Neuronal stem cell (in vitro differentiated cells): ENCODE measurements around the gene PHETA2.
A peak's percentile ranks its signal among the peaks of the same experiment; 100 is the strongest.

ENCODE experiments used
- DNase-seq: peaks from one replicate; pipeline ENCODE4 v3.0.0-alpha.2; 2013; ENCODE audit warnings: low spot score
- H2AFZ ChIP-seq: one replicate; pipeline ENCODE4 v1.6.1; 2013; ENCODE audit warnings: mild to moderate bottlenecking, low read length, inconsistent platforms
- H2AK5ac ChIP-seq: 2 replicates; pipeline ENCODE4 v1.6.1; 2013; ENCODE audit warnings: low read depth, mild to moderate bottlenecking, inconsistent platforms, low read length, moderate library complexity, mixed read lengths
- H2BK120ac ChIP-seq: 2 replicates; pipeline ENCODE4 v1.6.1; 2013; ENCODE audit warnings: low read depth, mild to moderate bottlenecking, inconsistent platforms, low read length, moderate library complexity, mixed read lengths
- H2BK12ac ChIP-seq: one replicate; pipeline ENCODE4 v1.6.1; 2013; ENCODE audit warnings: low read length, inconsistent platforms
- H2BK15ac ChIP-seq: 2 replicates; pipeline ENCODE4 v1.6.1; 2013; ENCODE audit warnings: mild to moderate bottlenecking, low read length, inconsistent platforms, mixed read lengths
- H2BK5ac ChIP-seq: one replicate; pipeline ENCODE4 v1.6.1; 2013; ENCODE audit warnings: inconsistent platforms, mild to moderate bottlenecking, low read length, moderate library complexity
- H3K14ac ChIP-seq: one replicate; pipeline ENCODE4 v1.6.1; 2013; ENCODE audit warnings: low read length, inconsistent platforms
- H3K18ac ChIP-seq: 2 replicates; pipeline ENCODE4 v1.6.1; 2013; ENCODE audit warnings: low read length, inconsistent platforms
- H3K23ac ChIP-seq: 2 replicates; pipeline ENCODE4 v1.6.1; 2013; ENCODE audit warnings: low read depth, mild to moderate bottlenecking, mixed read lengths, low read length, inconsistent platforms; ENCODE audit not compliant: poor library complexity
- H3K27ac ChIP-seq: replicated peaks from 3 replicates; pipeline ENCODE4 v1.5.1; 2013; ENCODE audit warnings: low read length, inconsistent platforms
- H3K27me3 ChIP-seq, 3 experiments: 2 replicates each; pipeline ENCODE4 v1.6.1; 2013; ENCODE audit warnings: low read length in 3 of 3, mild to moderate bottlenecking in 2 of 3, inconsistent platforms in 1 of 3, low read depth in 1 of 3, mixed read lengths in 1 of 3, moderate library complexity in 1 of 3; ENCODE audit not compliant: control insufficient read depth in 3 of 3, insufficient read depth in 3 of 3
- H3K36me3 ChIP-seq, 2 donors: replicated peaks in 1 of 2; 2 replicates each; pipeline ENCODE4 v1.6.1; 2013; ENCODE audit warnings: low read length in 2 of 2; ENCODE audit not compliant: control insufficient read depth in 2 of 2, insufficient read depth in 2 of 2
- H3K4ac ChIP-seq: 2 replicates; pipeline ENCODE4 v1.6.1; 2013; ENCODE audit warnings: inconsistent platforms, mild to moderate bottlenecking, low read length, moderate library complexity
- H3K4me1 ChIP-seq, 2 donors: 1 replicate in 1 of 2; 2 replicates in 1 of 2; pipeline ENCODE4 v1.6.1; 2013; ENCODE audit warnings: low read length in 2 of 2, low read depth in 1 of 2; ENCODE audit not compliant: control insufficient read depth in 2 of 2, insufficient read depth in 1 of 2
- H3K4me2 ChIP-seq: one replicate; pipeline ENCODE4 v1.6.1; 2013; ENCODE audit warnings: mild to moderate bottlenecking, low read length, inconsistent platforms; ENCODE audit not compliant: insufficient read depth, poor library complexity, severe bottlenecking
- H3K4me3 ChIP-seq, 2 donors: 2 replicates each; pipeline ENCODE4 v1.5.1; 2013; ENCODE audit warnings: low read length in 2 of 2, mild to moderate bottlenecking in 2 of 2, inconsistent platforms in 1 of 2, moderate library complexity in 1 of 2
- H3K79me1 ChIP-seq: one replicate; pipeline ENCODE4 v1.6.1; 2013; ENCODE audit warnings: low read depth, mild to moderate bottlenecking, inconsistent platforms, low read length, moderate library complexity
- H3K9ac ChIP-seq: one replicate; pipeline ENCODE4 v1.6.1; 2013; ENCODE audit warnings: mild to moderate bottlenecking, low read depth, low read length, inconsistent platforms; ENCODE audit not compliant: poor library complexity
- H3K9me3 ChIP-seq, 2 donors: replicated peaks in 1 of 2; 2 replicates each; pipeline versions ENCODE3 to v1.6.1; 2013; ENCODE audit warnings: low read length in 2 of 2, mild to moderate bottlenecking in 2 of 2, inconsistent platforms in 1 of 2, low read depth in 1 of 2, mixed read lengths in 1 of 2, moderate library complexity in 1 of 2; ENCODE audit not compliant: control insufficient read depth in 2 of 2, insufficient read depth in 1 of 2
- H4K8ac ChIP-seq: one replicate; pipeline ENCODE4 v1.6.1; 2013; ENCODE audit warnings: low read depth, mild to moderate bottlenecking, inconsistent platforms, low read length, moderate library complexity
- H4K91ac ChIP-seq: one replicate; pipeline ENCODE4 v1.6.1; 2013; ENCODE audit warnings: low read length, low read depth, mild to moderate bottlenecking, inconsistent platforms; ENCODE audit not compliant: poor library complexity
- WGBS, 2 donors: extraction: QIAGEN DNeasy Blood & Tissue Kit; methylation state at CpG; one replicate each; pipeline ENCODE4 v1.1.7; 2013; ENCODE audit warnings: missing lambda C conversion rate in 2 of 2, mixed read lengths in 1 of 2; ENCODE audit not compliant: insufficient read length in 2 of 2, insufficient replicate concordance in 1 of 2; ENCODE audit errors: extremely low coverage in 2 of 2; 5-methylcytosine and 5-hydroxymethylcytosine counted together

The PHETA2 gene

DNA sequence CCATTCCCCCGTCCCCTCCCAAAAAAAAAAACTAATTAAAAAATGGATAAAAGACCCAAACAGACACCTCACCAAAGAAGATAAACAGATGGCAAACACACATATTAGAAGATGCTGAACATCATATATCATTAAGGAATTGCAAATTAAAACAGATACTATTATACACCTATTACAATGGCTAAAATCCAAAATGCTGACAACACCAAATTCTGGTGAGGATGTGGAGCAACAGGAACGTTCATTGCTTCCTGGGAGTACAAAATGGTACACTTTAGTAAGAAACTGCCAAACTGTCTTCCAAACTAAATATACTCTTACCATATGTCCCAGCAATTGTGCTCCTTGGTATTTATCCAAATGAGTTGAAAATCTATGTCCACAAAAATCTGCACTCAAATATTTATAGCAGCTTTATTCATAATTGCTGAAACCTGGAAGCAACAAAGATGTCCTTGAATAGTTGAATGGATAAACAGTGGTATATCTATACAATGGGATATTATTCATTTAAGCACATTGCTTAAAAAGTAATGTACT is 23.3 kb upstream of the PHETA2 start:
- no peak for DNase-seq
- no peak overlapping the region for H3K4me3 ChIP-seq
- H3K36me3 ChIP-seq: no peaks in the 10 kb centered on the region
- no peaks in the 10 kb centered on the region for H3K9me3 ChIP-seq
- no peak overlapping the region for H3K4me2 ChIP-seq
- no peak overlapping the region for H2BK120ac ChIP-seq
- no peak overlapping the region for H3K14ac ChIP-seq
- no peak overlapping the region for H2BK15ac ChIP-seq
- H3K27ac ChIP-seq: no peak overlapping the region
- H3K4me1 ChIP-seq: no peaks in the 10 kb centered on the region
- no peak overlapping the region for H2AFZ ChIP-seq
- H3K4ac ChIP-seq: no peak overlapping the region
- H2BK12ac ChIP-seq: no peak overlapping the region
- no peak overlapping the region for H3K18ac ChIP-seq
- no peak overlapping the region for H2BK5ac ChIP-seq
- no peak overlapping the region for H4K8ac ChIP-seq
- H3K27me3 ChIP-seq: no peaks in the 10 kb centered on the region
- WGBS, 2 donors: no CpG with 5 or more reads among the region's 2 CpGs
- H3K9ac ChIP-seq: no peak overlapping the region
- H4K91ac ChIP-seq: no peak overlapping the region
- H3K79me1 ChIP-seq: no peaks in the 10 kb centered on the region
- no peak overlapping the region for H2AK5ac ChIP-seq
- no peak overlapping the region for H3K23ac ChIP-seq

DNA sequence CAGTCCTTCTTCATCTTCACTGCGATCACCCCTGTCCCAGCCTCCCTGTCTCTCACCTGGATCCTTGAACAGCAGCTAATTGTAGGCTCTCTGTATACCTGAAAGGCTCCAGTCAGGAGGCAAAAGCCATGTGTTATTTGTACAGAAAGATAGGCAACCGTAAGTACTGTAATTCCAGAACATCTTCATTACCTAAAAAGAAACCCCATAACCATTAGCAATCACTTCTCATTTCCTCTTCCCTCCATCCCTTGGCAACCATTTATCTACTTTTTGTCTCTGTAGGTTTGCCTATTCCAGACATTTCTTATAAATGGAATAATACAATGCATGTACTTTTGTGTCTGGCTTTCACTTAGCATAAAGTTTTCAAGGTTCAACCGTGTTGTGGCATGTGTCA is 21.3 kb upstream of the PHETA2 start:
- H2AFZ ChIP-seq: no peak overlapping the region
- H3K4me2 ChIP-seq: no peak overlapping the region
- no peak overlapping the region for H2AK5ac ChIP-seq
- H2BK15ac ChIP-seq: no peak overlapping the region
- no peak overlapping the region for H3K9ac ChIP-seq
- H3K23ac ChIP-seq: no peak overlapping the region
- no CpG with 5 or more reads among the region's 3 CpGs for WGBS, 2 donors
- no peaks in the 10 kb centered on the region for H3K36me3 ChIP-seq
- no peak overlapping the region for H3K14ac ChIP-seq
- no peak overlapping the region for H3K4ac ChIP-seq
- H2BK5ac ChIP-seq: no peak overlapping the region
- H3K4me1 ChIP-seq: no peaks in the 10 kb centered on the region
- H2BK12ac ChIP-seq: no peak overlapping the region
- no peak overlapping the region for H3K4me3 ChIP-seq
- H2BK120ac ChIP-seq: no peak overlapping the region
- no peak overlapping the region for H3K18ac ChIP-seq
- H3K9me3 ChIP-seq: peaks cover 0 to 10% of the 10 kb centered on the region in 2 donors
- no peaks in the 10 kb centered on the region for H3K79me1 ChIP-seq
- H3K27ac ChIP-seq: no peak overlapping the region
- no peaks in the 10 kb centered on the region for H3K27me3 ChIP-seq
- DNase-seq: no peak
- H4K91ac ChIP-seq: peak overlapping the region; percentile 38
- H4K8ac ChIP-seq: no peak overlapping the region

DNA sequence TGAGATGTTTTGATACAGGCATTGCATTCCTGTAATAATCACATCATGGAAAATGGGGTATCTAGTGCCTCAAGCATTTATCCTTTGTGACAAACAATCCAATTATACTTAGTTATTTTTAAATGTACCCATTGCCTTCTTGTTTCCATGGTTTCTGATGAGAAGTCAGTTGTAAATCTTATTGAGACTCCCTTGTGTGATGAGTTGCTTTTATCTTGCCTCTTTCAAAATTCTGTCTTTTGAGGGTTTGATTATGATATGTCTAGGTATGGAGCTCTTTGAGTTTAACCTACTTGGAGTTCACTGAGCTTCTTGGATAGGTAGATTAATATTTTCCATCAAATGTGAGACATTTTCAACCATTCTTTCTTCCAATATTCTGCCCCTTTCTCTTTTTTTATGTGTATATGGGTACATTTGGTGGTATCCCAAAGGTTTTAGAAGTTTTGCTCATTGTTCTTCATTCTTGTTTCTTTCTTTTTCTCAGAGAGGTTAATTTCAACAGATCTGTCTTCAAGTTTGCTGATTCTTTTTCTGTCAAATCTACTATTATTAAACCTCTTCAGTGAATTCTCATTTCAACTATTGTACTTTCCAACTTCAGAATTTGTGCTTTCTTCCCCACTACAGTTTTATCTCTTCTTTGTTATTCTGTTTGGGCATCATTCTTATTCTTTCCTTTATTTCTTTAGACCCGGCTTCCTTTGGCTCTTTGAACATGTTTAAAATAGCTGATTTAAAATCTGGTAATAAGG is 17.1 kb upstream of the PHETA2 start:
- Histone ChIP-seq H3K27ac (no peak overlapping the region), H2BK15ac (no peak overlapping the region), H3K14ac (no peak overlapping the region), H3K4me3 (no peak overlapping the region), H3K79me1 (no peaks in the 10 kb centered on the region), H3K9me3 (peaks cover 0 to 23% of the 10 kb centered on the region in 2 donors), H3K4ac (no peak overlapping the region), H4K91ac (no peak overlapping the region), H2BK5ac (no peak overlapping the region), H3K4me1 (no peaks in the 10 kb centered on the region), H3K18ac (no peak overlapping the region), H3K4me2 (no peak overlapping the region), H3K27me3 (no peaks in the 10 kb centered on the region), H3K36me3 (peaks cover 10 to 31% of the 10 kb centered on the region in 2 donors), H3K23ac (no peak overlapping the region), H2AK5ac (no peak overlapping the region), H4K8ac (no peak overlapping the region), H3K9ac (no peak overlapping the region), H2BK120ac (no peak overlapping the region), H2AFZ (no peak overlapping the region), H2BK12ac (no peak overlapping the region)
- DNase-seq: no peak
- WGBS, 2 donors: no CpG with 5 or more reads among the region's 1 CpG

- H3K4me2 ChIP-seq: no peak overlapping the region
- no peak overlapping the region for H2AFZ ChIP-seq
- no peak overlapping the region for H3K23ac ChIP-seq
- peaks cover 0 to 23% of the 10 kb centered on the region in 2 donors for H3K9me3 ChIP-seq
- H2BK5ac ChIP-seq: no peak overlapping the region
- H3K27me3 ChIP-seq: no peaks in the 10 kb centered on the region
- no CpG with 5 or more reads among the region's 5 CpGs for WGBS, 2 donors
- H2BK12ac ChIP-seq: no peak overlapping the region
- no peak overlapping the region for H3K4ac ChIP-seq
- no peak overlapping the region for H2BK120ac ChIP-seq
- no peak overlapping the region for H3K4me3 ChIP-seq
- H3K27ac ChIP-seq: no peak overlapping the region
- no peak overlapping the region for H3K18ac ChIP-seq
- DNase-seq: no peak
- peaks cover 2% of the 10 kb centered on the region for H3K79me1 ChIP-seq
- peaks cover 0 to 8% of the 10 kb centered on the region in 2 donors for H3K4me1 ChIP-seq
- H2AK5ac ChIP-seq: no peak overlapping the region
- no peak overlapping the region for H2BK15ac ChIP-seq
- no peak overlapping the region for H3K9ac ChIP-seq
- H3K36me3 ChIP-seq: peaks cover 16 to 48% of the 10 kb centered on the region in 2 donors
- no peak overlapping the region for H4K8ac ChIP-seq
- no peak overlapping the region for H4K91ac ChIP-seq
- no peak overlapping the region for H3K14ac ChIP-seq
Observed at GRCh38 chr22:42060489-42060888, 13.6 kb upstream of the PHETA2 start.
